ENCODE results near the gene ZBTB7C. TPM values are rescaled to one million over a fixed set of nuclear protein-coding genes. Genes with fewer than 3 reads are reported as not detected.

Gene ZBTB7C
- total RNA-seq, 1 experiment from 2014 or later, result not detected

DNA sequence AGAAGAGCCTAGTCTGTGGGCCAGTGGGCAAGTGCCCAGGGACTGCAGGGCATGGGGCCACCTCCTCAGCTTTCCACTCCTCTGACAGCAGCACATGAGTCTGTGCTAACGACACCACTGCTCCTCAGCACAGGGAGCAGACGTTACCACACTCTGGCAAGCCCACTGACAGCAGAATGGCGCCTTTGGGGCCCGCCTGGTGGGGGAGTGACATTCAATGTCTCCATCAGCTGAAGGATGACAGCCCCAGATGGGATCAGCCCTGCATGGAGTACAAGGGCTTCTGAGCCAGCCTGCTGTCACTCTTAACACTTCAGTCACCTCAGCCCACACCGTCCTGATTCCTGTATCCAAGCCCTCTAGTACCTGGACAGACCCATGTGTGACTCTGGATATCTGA is 329.3 kb downstream of the ZBTB7C start:
- H3K27ac Mint-ChIP-seq (ENCODE audit: unreplicated experiment), result no peak overlapping the region
- CTCF ChIA-PET, result interaction anchor here (0.6 kb wide), 1 partner anchor 122 kb away, joined by 3 read pairs; no protein-coding TSS in a partner anchor
- H3K36me3 Mint-ChIP-seq (ENCODE audit: insufficient read depth, unreplicated experiment), result no peaks in the 10 kb centered on the region
- H3K9me3 Mint-ChIP-seq (ENCODE audit: low read depth, unreplicated experiment), result no peaks in the 10 kb centered on the region
- H3K27me3 Mint-ChIP-seq (ENCODE audit: unreplicated experiment), result peaks cover 75% of the 10 kb centered on the region
- H3K4me1 Mint-ChIP-seq (ENCODE audit: low read depth, unreplicated experiment), result no peaks in the 10 kb centered on the region
- DNase-seq, result no peak
- BruUV-seq (replicated peaks), result no TSS peak
- intact Hi-C loops (cut with micrococcal nuclease; ENCODE audit: unreplicated experiment), result no loop called here
- H3K4me3 Mint-ChIP-seq (ENCODE audit: low read depth, unreplicated experiment), result no peak overlapping the region
- TF ChIP-seq, protein P1, sequence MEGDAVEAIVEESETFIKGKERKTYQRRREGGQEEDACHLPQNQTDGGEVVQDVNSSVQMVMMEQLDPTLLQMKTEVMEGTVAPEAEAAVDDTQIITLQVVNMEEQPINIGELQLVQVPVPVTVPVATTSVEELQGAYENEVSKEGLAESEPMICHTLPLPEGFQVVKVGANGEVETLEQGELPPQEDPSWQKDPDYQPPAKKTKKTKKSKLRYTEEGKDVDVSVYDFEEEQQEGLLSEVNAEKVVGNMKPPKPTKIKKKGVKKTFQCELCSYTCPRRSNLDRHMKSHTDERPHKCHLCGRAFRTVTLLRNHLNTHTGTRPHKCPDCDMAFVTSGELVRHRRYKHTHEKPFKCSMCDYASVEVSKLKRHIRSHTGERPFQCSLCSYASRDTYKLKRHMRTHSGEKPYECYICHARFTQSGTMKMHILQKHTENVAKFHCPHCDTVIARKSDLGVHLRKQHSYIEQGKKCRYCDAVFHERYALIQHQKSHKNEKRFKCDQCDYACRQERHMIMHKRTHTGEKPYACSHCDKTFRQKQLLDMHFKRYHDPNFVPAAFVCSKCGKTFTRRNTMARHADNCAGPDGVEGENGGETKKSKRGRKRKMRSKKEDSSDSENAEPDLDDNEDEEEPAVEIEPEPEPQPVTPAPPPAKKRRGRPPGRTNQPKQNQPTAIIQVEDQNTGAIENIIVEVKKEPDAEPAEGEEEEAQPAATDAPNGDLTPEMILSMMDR (IDR thresholded peaks at IDR 0.05; ENCODE audit: unreplicated experiment), result no peak

DNA sequence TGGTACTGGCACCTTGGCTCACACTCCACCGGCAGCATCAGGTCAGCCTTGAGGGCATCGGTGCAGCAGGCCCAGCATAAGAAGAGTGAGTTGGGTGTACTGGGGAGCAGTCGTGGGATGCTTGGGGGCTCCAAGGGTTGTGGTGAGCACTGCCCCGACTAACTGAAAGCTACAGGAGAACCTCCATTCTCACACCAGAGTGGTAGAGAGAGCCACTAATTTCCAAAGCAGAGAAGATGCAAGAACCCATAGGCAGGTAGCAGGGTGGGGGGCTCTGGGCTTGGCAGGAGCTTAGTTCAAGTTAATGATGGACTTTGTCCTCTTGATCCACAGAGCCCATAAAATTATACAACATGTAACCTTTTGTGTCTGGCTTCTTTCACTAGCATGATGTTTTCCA is 330.7 kb downstream of the ZBTB7C start:
- Mint-ChIP-seq H3K27ac (ENCODE audit: unreplicated experiment) (no peak overlapping the region), H3K9me3 (ENCODE audit: low read depth, unreplicated experiment) (no peaks in the 10 kb centered on the region), H3K36me3 (ENCODE audit: insufficient read depth, unreplicated experiment) (no peaks in the 10 kb centered on the region), H3K4me3 (ENCODE audit: low read depth, unreplicated experiment) (no peak overlapping the region), H3K4me1 (ENCODE audit: low read depth, unreplicated experiment) (no peaks in the 10 kb centered on the region), H3K27me3 (ENCODE audit: unreplicated experiment) (peaks cover 89% of the 10 kb centered on the region)
- CTCF ChIA-PET, result no interaction called here
- intact Hi-C loops (cut with micrococcal nuclease; ENCODE audit: unreplicated experiment), result no loop called here
- DNase-seq, result no peak
- no TSS peak for BruUV-seq (replicated peaks)
- TF ChIP-seq, protein P1 (IDR thresholded peaks at IDR 0.05; ENCODE audit: unreplicated experiment), result no peak

DNA sequence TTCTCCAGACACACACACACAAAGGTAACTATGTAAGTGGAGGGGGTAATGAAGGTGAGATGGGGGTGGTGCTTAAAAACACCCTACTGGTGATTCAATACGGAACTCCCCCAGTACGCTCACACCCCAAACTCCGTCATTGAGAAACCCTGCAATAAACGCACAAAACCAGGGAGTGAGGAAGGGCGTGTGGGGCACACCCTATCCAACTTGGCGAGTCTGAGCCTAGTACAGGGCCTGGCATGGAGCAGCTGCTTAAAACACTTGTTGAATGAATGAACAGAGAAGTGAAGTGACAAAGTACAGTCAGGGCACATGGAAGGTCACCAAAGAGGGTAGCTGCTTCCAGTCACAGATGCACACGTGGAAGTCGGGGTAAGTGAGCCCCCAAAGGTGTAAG is 331.9 kb downstream of the ZBTB7C start:
- TF ChIP-seq, protein P1 (IDR thresholded peaks at IDR 0.05; ENCODE audit: unreplicated experiment), result no peak
- DNase-seq, result no peak
- Mint-ChIP-seq H3K27ac (ENCODE audit: unreplicated experiment) (no peak overlapping the region), H3K4me3 (ENCODE audit: low read depth, unreplicated experiment) (no peak overlapping the region), H3K9me3 (ENCODE audit: low read depth, unreplicated experiment) (no peaks in the 10 kb centered on the region), H3K4me1 (ENCODE audit: low read depth, unreplicated experiment) (no peaks in the 10 kb centered on the region), H3K27me3 (ENCODE audit: unreplicated experiment) (peaks cover 95% of the 10 kb centered on the region), H3K36me3 (ENCODE audit: insufficient read depth, unreplicated experiment) (no peaks in the 10 kb centered on the region)
- CTCF ChIA-PET, result no interaction called here
- intact Hi-C loops (cut with micrococcal nuclease; ENCODE audit: unreplicated experiment), result no loop called here
- no TSS peak for BruUV-seq (replicated peaks)

DNA sequence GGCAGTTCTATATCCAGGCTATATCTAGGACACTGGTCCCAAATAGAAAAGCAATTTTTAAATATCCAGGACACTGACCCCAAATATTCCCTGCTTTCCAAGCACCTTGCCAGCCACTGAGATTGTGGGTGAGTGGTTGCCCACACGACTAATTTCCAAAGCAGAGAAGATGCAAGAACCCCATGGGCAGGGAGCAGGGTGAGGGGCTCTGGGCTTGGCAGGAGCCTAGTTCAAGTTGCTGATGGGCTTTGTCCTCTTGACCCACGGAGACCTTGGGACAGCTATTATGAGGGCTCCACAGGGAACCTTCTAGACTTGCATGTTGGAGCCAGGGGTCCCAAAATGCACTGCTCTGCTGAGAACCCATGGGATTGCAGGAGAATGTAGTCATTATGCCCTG is 332.7 kb downstream of the ZBTB7C start:
- Mint-ChIP-seq H3K4me1 (ENCODE audit: low read depth, unreplicated experiment) (no peaks in the 10 kb centered on the region), H3K27ac (ENCODE audit: unreplicated experiment) (no peak overlapping the region), H3K4me3 (ENCODE audit: low read depth, unreplicated experiment) (no peak overlapping the region), H3K9me3 (ENCODE audit: low read depth, unreplicated experiment) (no peaks in the 10 kb centered on the region), H3K36me3 (ENCODE audit: insufficient read depth, unreplicated experiment) (no peaks in the 10 kb centered on the region), H3K27me3 (ENCODE audit: unreplicated experiment) (peaks cover 95% of the 10 kb centered on the region)
- CTCF ChIA-PET, result no interaction called here
- TF ChIP-seq, protein P1 (IDR thresholded peaks at IDR 0.05; ENCODE audit: unreplicated experiment), result no peak
- DNase-seq, result no peak
- intact Hi-C loops (cut with micrococcal nuclease; ENCODE audit: unreplicated experiment), result no loop called here
- no TSS peak for BruUV-seq (replicated peaks)

Measured in Calu3 (cell line).